K562 (cell line): ENCODE results near the gene NUP153. TPM values are rescaled to one million over a fixed set of nuclear protein-coding genes. Genes with fewer than 3 reads are reported as not detected.
"Not testable (repeated sequence)": the region's sequence is repeated elsewhere in the genome, so short reads cannot be mapped to it uniquely, and the experiment has no call there.

Source experiments
- ATAC-seq: fragments of 200-7000 bp; cut with Tn5 transposase; 3 replicates; pipeline ENCODE4 v1.9.1; 2020; ENCODE audit warnings: moderate library complexity
- BruUV-seq: library from RNA; stranded (reverse); fragments of 400-500 nt; replicated peaks from 2 replicates; lab custom pipeline; 2021; lab: Mats Ljungman, UMichigan
- CTCF ChIA-PET: fragments of 300-600 bp; formaldehyde crosslinking; extraction: SDS; loops from one replicate; lab custom pipeline; 2021; ENCODE audit warnings: low intra/inter-chr PET ratio; lab: Yijun Ruan, JAX
- POLR2A ChIA-PET: fragments of 300-600, 350-650 bp; sonication (Branson Sonifier 250); formaldehyde crosslinking; extraction: SDS; loops from one replicate; lab custom pipeline; 2021; ENCODE audit warnings: antibody characterized with exemption, inconsistent platforms; lab: Yijun Ruan, JAX
- DNase-seq, 4 experiments: peaks; one replicate each; pipeline versions ENCODE4 v3.0.0 to v3.0.0-alpha.2; 2011 to 2018; ENCODE audit warnings: low spot score in 3 of 4, mixed read lengths in 3 of 4; ENCODE audit errors: extremely low read depth in 1 of 4
- FAIRE-seq: peaks from 2 replicates; lab custom pipeline; 2011; peaks lifted over from hg19 to GRCh38; lab: Jason Lieb, UNC
- H2AFZ ChIP-seq: 2 replicates; pipeline ENCODE4 v1.6.0; 2011; ENCODE audit warnings: low read depth, low read length, control low read depth, inconsistent platforms
- H3K27ac ChIP-seq: fragments of 200-600 bp; 3 replicates; pipeline ENCODE4 v1.8.0; 2011; ENCODE audit warnings: low read depth, mild to moderate bottlenecking, control low read depth, inconsistent platforms, low read length, moderate library complexity, mixed read lengths; ENCODE audit errors: extremely low read depth
- H3K27me3 ChIP-seq, 2 experiments: fragments of 300-600 bp in 1 of 2; 2 replicates in 1 of 2; 3 replicates in 1 of 2; pipeline versions ENCODE4 v1.6.0 to v1.8.0; 2011; ENCODE audit warnings: inconsistent platforms in 2 of 2, low read length in 2 of 2, mild to moderate bottlenecking in 1 of 2, mixed read lengths in 1 of 2, moderate library complexity in 1 of 2; ENCODE audit not compliant: control insufficient read depth in 2 of 2, insufficient read depth in 2 of 2
- H3K36me3 ChIP-seq: fragments of 300-600 bp; 3 replicates; pipeline ENCODE4 v1.8.0; 2011; ENCODE audit warnings: mild to moderate bottlenecking, low read length, inconsistent platforms; ENCODE audit not compliant: control insufficient read depth, insufficient read depth
- H3K4me1 ChIP-seq, 2 experiments: fragments of 200-600 bp in 1 of 2; replicated peaks in 1 of 2; 2 replicates in 1 of 2; 3 replicates in 1 of 2; pipeline versions ENCODE4 v1.5.1 to v1.8.0; 2011; ENCODE audit warnings: inconsistent platforms in 2 of 2, low read length in 2 of 2, mild to moderate bottlenecking in 1 of 2, mixed read lengths in 1 of 2, moderate library complexity in 1 of 2; ENCODE audit not compliant: control insufficient read depth in 2 of 2, insufficient read depth in 2 of 2
- H3K4me2 ChIP-seq: 2 replicates; pipeline ENCODE4 v1.6.1; 2011; ENCODE audit warnings: low read length, control low read depth, inconsistent platforms, mixed read lengths; ENCODE audit not compliant: insufficient read depth
- H3K4me3 ChIP-seq: fragments of 200-600 bp; sonication (generic), shearing (Covaris generic); 2 replicates; pipeline ENCODE4 v1.5.1; 2016; ENCODE audit warnings: control low read depth, inconsistent platforms
- H3K79me2 ChIP-seq: fragments of 200-600 bp; 3 replicates; pipeline ENCODE4 v1.8.0; 2011; ENCODE audit warnings: low read length, inconsistent platforms; ENCODE audit not compliant: control insufficient read depth, insufficient read depth
- H3K9ac ChIP-seq, 2 experiments: 2 replicates each; pipeline versions ENCODE4 v1.6.0 to v1.6.1; 2011; ENCODE audit warnings: low read depth in 2 of 2, low read length in 2 of 2, control low read depth in 1 of 2, inconsistent platforms in 1 of 2, mild to moderate bottlenecking in 1 of 2, mixed read lengths in 1 of 2; ENCODE audit not compliant: insufficient read depth in 1 of 2
- H3K9me1 ChIP-seq: one replicate; pipeline ENCODE4 v1.6.0; 2011; ENCODE audit warnings: inconsistent platforms, mild to moderate bottlenecking, low read length, moderate library complexity; ENCODE audit not compliant: control insufficient read depth, insufficient read depth
- H3K9me3 ChIP-seq: replicated peaks from 2 replicates; pipeline ENCODE4 v1.5.1; 2011; ENCODE audit warnings: low read depth, low read length, inconsistent platforms; ENCODE audit not compliant: control insufficient read depth, insufficient read depth
- H4K20me1 ChIP-seq: replicated peaks from 2 replicates; pipeline ENCODE4 v1.6.1; 2011; ENCODE audit warnings: low read length, inconsistent platforms, mixed read lengths; ENCODE audit not compliant: control insufficient read depth, insufficient read depth
- ATF3 ChIP-seq, 2 experiments: fragments of 450-650 bp in 1 of 2; sonication (generic) in 1 of 2; formaldehyde crosslinking in 1 of 2; IDR thresholded peaks in 1 of 2; conservative IDR thresholded peaks in 1 of 2; 2 replicates each; pipeline versions ENCODE4 v1.6.1 to v1.8.1; 2016 to 2023; ENCODE audit warnings: mild to moderate bottlenecking in 2 of 2, moderate library complexity in 2 of 2, inconsistent platforms in 1 of 2, missing genetic modification reagents in 1 of 2
- CBX3 ChIP-seq, 2 experiments: IDR thresholded peaks; 1 replicate in 1 of 2; 2 replicates in 1 of 2; pipeline ENCODE4 v1.6.1; 2012; ENCODE audit warnings: inconsistent platforms in 2 of 2, low read length in 2 of 2, borderline replicate concordance in 1 of 2, control low read depth in 1 of 2
- CXXC5 ChIP-seq: fragments of 250-450 bp; sonication (Bioruptor Pico); IDR thresholded peaks from 2 replicates; pipeline ENCODE4 v1.8.0; 2022; ENCODE audit warnings: inconsistent platforms, mild to moderate bottlenecking, moderate library complexity
- DNMT1 ChIP-seq: fragments of 450-650 bp; IDR thresholded peaks from 2 replicates; pipeline ENCODE4 v1.6.1; 2016; ENCODE audit warnings: antibody characterized with exemption, mild to moderate bottlenecking
- GABPA ChIP-seq: fragments of 200-800 bp; sonication (Bioruptor generic); conservative IDR thresholded peaks from 2 replicates; pipeline ENCODE4 v1.6.1; 2016; ENCODE audit warnings: low read depth, missing genetic modification characterization, missing compliant biosample characterization
- HNRNPL ChIP-seq: fragments of 200-400 bp; formaldehyde crosslinking; IDR thresholded peaks from 2 replicates; pipeline ENCODE4 v1.6.1; 2017; ENCODE audit warnings: low read depth, mild to moderate bottlenecking, low read length
- SMARCA4 ChIP-seq: fragments of 450-650 bp; IDR thresholded peaks from 2 replicates; pipeline ENCODE4 v1.6.1; 2016
- TCFL5 ChIP-seq: fragments of 250-450 bp; sonication (Bioruptor Pico); conservative IDR thresholded peaks from 2 replicates; pipeline ENCODE4 v1.6.1; 2021; ENCODE audit warnings: mild to moderate bottlenecking, moderate library complexity, matching md5 sums
- ZNF407 ChIP-seq: fragments of 450-650 bp; IDR thresholded peaks from 2 replicates; pipeline ENCODE4 v1.6.1; 2016; ENCODE audit warnings: low read depth
- WGBS: fragments of 100-300 bp; shearing (Covaris generic); methylation state at CpG from one replicate; pipeline ENCODE4 v1.1.6; 2016; ENCODE audit warnings: low coverage, mixed read lengths; ENCODE audit not compliant: insufficient coverage; ENCODE audit errors: missing lambda C conversion rate; 5-methylcytosine and 5-hydroxymethylcytosine counted together
- in situ Hi-C: fragments of 300-500 bp; cut with MboI; formaldehyde crosslinking; loops from 4 replicates; pipeline ENCODE4 v1.15.0; 2018; ENCODE audit warnings: inconsistent platforms, mixed read lengths
- intact Hi-C: fragments of 100-400 bp; cut with micrococcal nuclease; formaldehyde crosslinking; loops from 2 replicates; pipeline ENCODE4 v1.14.2; 2022
- polyA plus RNA-seq, 8 experiments: library from polyadenylated mRNA; depleted of rRNA in 4 of 8; stranded (reverse) in 5 of 8; unstranded in 3 of 8; fragments of >200 nt; fragmentation: Nextera tagmentation in 2 of 8; fragmentation: Illumina TruSeq in 1 of 8; extraction: Ambion mirVana in 2 of 8; extraction: Trizol in 1 of 8; gene quantifications; 2 replicates each; pipeline versions ENCODE4 v1.2.1 to v1.2.3, GENCODE V29; 2011 to 2014; ENCODE audit warnings: inconsistent platforms in 1 of 8, missing spikeins in 1 of 8
- total RNA-seq, 7 experiments: library from RNA; depleted of rRNA in 6 of 7; stranded (reverse); fragments of >200 nt in 6 of 7; fragmentation: Illumina TruSeq in 2 of 7; extraction: Trizol in 2 of 7; gene quantifications; 2 replicates each; pipeline versions ENCODE4 v1.2.1 to v1.2.3, GENCODE V29; 2011 to 2021; ENCODE audit warnings: low replicate concordance in 1 of 7

Gene NUP153
- total and polyA plus RNA-seq, 9 of the 15 experiments (the other 6 are each of a cell fraction or from before 2014, with no cell fraction given) = 21.9 to 110 (median 84.8) TPM

- TF ChIP-seq ZNF407 (no peak), ATF3 (IDR thresholded peaks at IDR 0.05) (peak; percentile 18; the same call in 1 of the 2 replicates), ATF3 (CRISPR knock-in tag; conservative IDR thresholded peaks at IDR 0.05) (no peak), SMARCA4 (no peak), TCFL5 (CRISPR knock-in tag) (no peak), DNMT1 (no peak), CXXC5 (CRISPR knock-in tag) (no peak), GABPA (tag) (no peak), CBX3 (IDR thresholded peaks at IDR 0.05; ENCODE audit: borderline replicate concordance in 1 of 2, low read length in 2 of 2) (peak in 1 of 2 experiments; percentile 98; a peak in 2 of 3 replicates), HNRNPL (no peak)
These were observed 31.1 kb upstream of the NUP153 start (continued) for GRCh38 chr6:17737704-17738252.

- WGBS = 83% methylated on average over 2 of the region's 27 CpGs
- H3K4me1 ChIP-seq, BruUV-seq, intact Hi-C loops, POLR2A ChIA-PET, H3K79me2 ChIP-seq, H3K4me3 ChIP-seq, H3K36me3 ChIP-seq, H3K27ac ChIP-seq, H4K20me1 ChIP-seq, H3K9ac ChIP-seq, H3K9me3 ChIP-seq, ATAC-seq, DNase-seq, H3K9me1 ChIP-seq, H3K27me3 ChIP-seq, in situ Hi-C loops, CTCF ChIA-PET, FAIRE-seq, H3K4me2 ChIP-seq, H2AFZ ChIP-seq: not testable (repeated sequence)
These were observed 28.6 kb upstream of the NUP153 start for GRCh38 chr6:17735311-17735710.
